ENCODE results near the gene ZNF764. TPM values are rescaled to one million over a fixed set of nuclear protein-coding genes. Genes with fewer than 3 reads are reported as not detected.

Gene ZNF764
- total RNA-seq, 1 experiment from 2014 or later = 9.1 TPM

DNA sequence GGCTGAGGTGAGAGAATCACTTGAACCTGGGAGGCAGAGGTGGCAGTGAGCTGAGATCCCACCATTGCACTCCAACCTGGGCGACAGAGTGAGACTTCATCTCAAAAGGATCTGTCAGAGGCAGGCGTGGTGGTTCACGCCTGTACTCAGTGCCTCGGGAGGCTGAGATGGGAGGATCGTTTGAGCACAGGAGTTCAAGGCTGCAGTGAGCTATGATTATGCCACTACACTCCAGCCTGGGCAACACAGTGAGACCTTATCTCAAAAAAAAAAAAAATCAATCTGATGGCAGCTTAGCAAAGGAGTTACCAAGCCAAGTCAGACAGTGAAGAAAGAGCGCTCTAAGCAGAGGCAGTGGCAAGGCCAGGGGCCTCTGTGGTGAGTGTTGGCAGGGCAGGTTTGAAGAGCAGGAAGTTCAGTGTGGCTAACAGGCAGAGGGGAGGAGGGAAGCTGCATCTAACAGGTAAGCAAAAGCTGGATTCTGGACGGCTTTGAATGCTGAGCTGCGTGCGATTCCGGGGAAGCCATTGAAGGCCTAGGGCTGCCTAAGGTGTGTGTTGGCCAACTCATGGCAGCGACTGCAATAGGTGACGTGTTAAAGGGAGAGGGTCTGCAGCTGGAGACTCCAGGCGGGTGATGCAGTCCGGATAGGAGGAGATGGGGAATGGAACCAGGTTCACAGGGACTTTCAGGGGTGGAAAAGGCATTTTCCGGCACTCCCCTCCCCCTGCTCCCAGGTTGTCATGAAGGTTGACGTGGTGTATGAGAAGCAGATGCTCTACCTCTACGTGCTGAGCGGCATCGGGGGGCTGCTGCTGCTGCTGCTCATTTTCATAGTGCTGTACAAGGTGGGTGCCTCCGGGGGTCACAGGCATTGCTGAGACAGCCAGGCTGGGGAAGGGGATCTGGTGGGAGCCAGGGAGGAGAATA is 38.8 kb downstream of the ZNF764 start:
- intact Hi-C loops (cut with micrococcal nuclease) = no loop called here
- H3K9me3 ChIP-seq (ENCODE audit: control insufficient read depth in 1 of 2, insufficient read depth in 1 of 2, low read depth in 1 of 2, low read length in 2 of 2) = no peaks in the 10 kb centered on the region
- no peaks in the 10 kb centered on the region for H3K36me3 ChIP-seq (ENCODE audit: control insufficient read depth in 1 of 2, insufficient read depth in 2 of 2, low read length in 2 of 2)
- TF ChIP-seq CBX3 (IDR thresholded peaks at IDR 0.05; ENCODE audit: low read depth) (no peak), SIN3A (IDR thresholded peaks at IDR 0.05; ENCODE audit: low read depth) (no peak), ELF1 (IDR thresholded peaks at IDR 0.05; ENCODE audit: borderline replicate concordance, low read depth) (no peak), POLR2AphosphoS5 (IDR thresholded peaks at IDR 0.05; ENCODE audit: low read depth, low read length) (no peak), TCF7L2 (IDR thresholded peaks at IDR 0.05; ENCODE audit: borderline replicate concordance, extremely low read depth, insufficient read depth, insufficient read length) (no peak), CEBPB (IDR thresholded peaks at IDR 0.05; ENCODE audit: low read depth) (no peak), EGR1 (IDR thresholded peaks at IDR 0.05; ENCODE audit: low read depth) (no peak), ZFX (IDR thresholded peaks at IDR 0.05) (no peak), ZNF274 (IDR thresholded peaks at IDR 0.05; ENCODE audit: low read depth, low read length) (no peak), RAD21 (IDR thresholded peaks at IDR 0.05; ENCODE audit: low read depth) (no peak), EZH2phosphoT487 (IDR thresholded peaks at IDR 0.05; ENCODE audit: borderline replicate concordance) (no peak), YY1 (IDR thresholded peaks at IDR 0.05; ENCODE audit: extremely low read depth, insufficient replicate concordance, low read depth, low read length) (no peak), JUND (IDR thresholded peaks at IDR 0.05) (no peak)
- no peak overlapping the region for H3K27ac ChIP-seq (ENCODE audit: low read depth, low read length)
- CTCF ChIA-PET = no interaction called here
- no TSS peak for BruUV-seq (replicated peaks)
- POLR2A ChIA-PET = no interaction called here
- no peak overlapping the region for H3K4me2 ChIP-seq (ENCODE audit: low read length)
- H3K79me2 ChIP-seq (ENCODE audit: insufficient read depth, low read length) = no peaks in the 10 kb centered on the region
- H2AFZ ChIP-seq (ENCODE audit: low read depth, low read length, poor library complexity, severe bottlenecking) = no peak overlapping the region
- H3K9ac ChIP-seq (ENCODE audit: low read length) = no peak overlapping the region
- H3K4me3 ChIP-seq (replicated peaks in 1 of 2; ENCODE audit: low read depth in 1 of 2, low read length in 2 of 2) = no peak overlapping the region
- H3K4me1 ChIP-seq (ENCODE audit: control insufficient read depth in 1 of 2, insufficient read depth in 2 of 2, low read length in 2 of 2) = 0 out of 4 replicates have a peak, but pooled peaks cover 0 to 5% of the 10 kb centered on the region in 2 experiments
- no peaks in the 10 kb centered on the region for H3K9me2 ChIP-seq (ENCODE audit: insufficient read depth)
- no peak for DNase-seq (ENCODE audit: low read depth, low spot score)
- no peak for ATAC-seq
- RAD21 ChIA-PET (ENCODE audit: low non-redundant PET in 1 of 2, low total read pairs in 2 of 2, uncharacterized antibody in 2 of 2, unreplicated experiment in 2 of 2) = no interaction called here
- no peaks in the 10 kb centered on the region for H4K20me1 ChIP-seq (ENCODE audit: insufficient read depth)
- H3K27me3 ChIP-seq (ENCODE audit: insufficient read depth, low read length) = no peaks in the 10 kb centered on the region

All from HCT116 (cell line).